Measurements from ENCODE around the gene CFDP1. TPM values are rescaled to one million over a fixed set of nuclear protein-coding genes. Genes with fewer than 3 reads are reported as not detected.

CFDP1 gene
- total and polyA plus RNA-seq, 2 of the 13 experiments (the other 11 are each of a cell fraction or from before 2014, with no cell fraction given) = 78.6 to 153 TPM

DNA sequence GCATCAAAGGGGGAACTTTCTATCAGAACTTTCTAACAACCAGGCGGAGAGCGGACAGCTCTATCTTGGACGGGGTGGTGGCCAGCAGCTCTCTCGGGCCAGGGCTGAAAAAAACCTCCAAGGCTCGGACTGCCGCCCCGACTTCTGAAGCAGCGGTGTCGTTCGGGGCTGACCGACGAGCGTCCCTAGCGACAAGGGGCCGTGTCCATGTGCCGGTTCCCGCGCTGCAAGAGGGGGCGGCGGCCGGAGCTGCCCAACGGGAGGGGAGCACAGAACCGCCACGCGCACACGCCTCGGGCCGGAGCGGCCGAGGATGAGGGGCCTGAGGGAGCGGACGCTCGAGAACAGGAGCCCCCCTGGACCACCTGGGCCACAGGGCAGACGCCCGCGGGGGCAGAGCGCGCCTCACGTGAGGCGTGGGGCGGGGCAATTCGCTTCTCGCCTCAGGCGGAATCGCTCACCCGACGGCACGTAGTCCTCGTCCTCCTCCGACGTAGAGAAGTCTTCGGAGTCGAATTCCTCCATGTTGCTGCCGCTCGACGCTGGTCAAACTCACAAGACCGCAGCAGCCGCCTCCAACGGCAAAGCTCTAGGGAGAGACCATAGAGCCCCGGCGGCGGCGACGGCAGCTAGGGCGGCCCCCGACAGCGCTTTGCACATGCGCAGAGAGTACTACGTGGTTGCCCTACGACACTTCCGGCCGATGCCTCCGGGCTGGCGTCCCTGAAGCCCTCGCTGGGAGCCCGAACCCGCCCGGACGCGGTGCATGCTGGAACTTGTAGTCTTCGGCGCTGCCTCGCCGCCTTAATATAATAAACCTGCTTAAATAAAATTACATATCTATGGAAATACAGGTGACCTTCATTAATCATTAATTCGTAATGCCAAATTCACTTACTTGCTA is at the start of gene CFDP1 (continued):
- TF ChIP-seq, protein P1, sequence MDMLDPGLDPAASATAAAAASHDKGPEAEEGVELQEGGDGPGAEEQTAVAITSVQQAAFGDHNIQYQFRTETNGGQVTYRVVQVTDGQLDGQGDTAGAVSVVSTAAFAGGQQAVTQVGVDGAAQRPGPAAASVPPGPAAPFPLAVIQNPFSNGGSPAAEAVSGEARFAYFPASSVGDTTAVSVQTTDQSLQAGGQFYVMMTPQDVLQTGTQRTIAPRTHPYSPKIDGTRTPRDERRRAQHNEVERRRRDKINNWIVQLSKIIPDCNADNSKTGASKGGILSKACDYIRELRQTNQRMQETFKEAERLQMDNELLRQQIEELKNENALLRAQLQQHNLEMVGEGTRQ (IDR thresholded peaks at IDR 0.05; ENCODE audit: low read depth, low read length) = peak; percentile 53; the same call in 1 of the 2 replicates
- TF ChIP-seq, protein P1 (CRISPR knock-in tag; IDR thresholded peaks at IDR 0.05; ENCODE audit: borderline replicate concordance) = peak; percentile 59; the same call in 1 of the 2 replicates
- TF ChIP-seq ARNT (IDR thresholded peaks at IDR 0.05) (no peak), ZNF772 (CRISPR knock-in tag; IDR thresholded peaks at IDR 0.05) (peak; percentile 84), RNF2 (conservative IDR thresholded peaks at IDR 0.05; ENCODE audit: low read depth) (peak; percentile 98), ELF1 (CRISPR knock-in tag; IDR thresholded peaks at IDR 0.05) (peak; percentile 57; the same call in 1 of the 2 replicates), MAFG (CRISPR knock-in tag; IDR thresholded peaks at IDR 0.05) (no peak), RORA (CRISPR knock-in tag; IDR thresholded peaks at IDR 0.05) (no peak), TGIF2 (CRISPR knock-in tag; IDR thresholded peaks at IDR 0.05) (peak; percentile 96), FIP1L1 (IDR thresholded peaks at IDR 0.05; ENCODE audit: borderline replicate concordance, insufficient read depth, low read depth, low read length) (0 out of 2 replicates have a peak, but pooled peaks have one; percentile 33), ATRX (CRISPR knock-in tag; IDR thresholded peaks at IDR 0.05; ENCODE audit: borderline replicate concordance) (no peak), ZNF501 (CRISPR knock-in tag; IDR thresholded peaks at IDR 0.05) (peak; percentile 96), HDAC1 (CRISPR knock-in tag; IDR thresholded peaks at IDR 0.05) (peak; percentile 99), NR2F2 (IDR thresholded peaks at IDR 0.05; ENCODE audit: borderline replicate concordance, low read depth) (no peak), ZNF737 (CRISPR knock-in tag; IDR thresholded peaks at IDR 0.05; ENCODE audit: borderline replicate concordance) (no peak; the same call in 1 of the 2 replicates)
- TF ChIP-seq, protein P2, sequence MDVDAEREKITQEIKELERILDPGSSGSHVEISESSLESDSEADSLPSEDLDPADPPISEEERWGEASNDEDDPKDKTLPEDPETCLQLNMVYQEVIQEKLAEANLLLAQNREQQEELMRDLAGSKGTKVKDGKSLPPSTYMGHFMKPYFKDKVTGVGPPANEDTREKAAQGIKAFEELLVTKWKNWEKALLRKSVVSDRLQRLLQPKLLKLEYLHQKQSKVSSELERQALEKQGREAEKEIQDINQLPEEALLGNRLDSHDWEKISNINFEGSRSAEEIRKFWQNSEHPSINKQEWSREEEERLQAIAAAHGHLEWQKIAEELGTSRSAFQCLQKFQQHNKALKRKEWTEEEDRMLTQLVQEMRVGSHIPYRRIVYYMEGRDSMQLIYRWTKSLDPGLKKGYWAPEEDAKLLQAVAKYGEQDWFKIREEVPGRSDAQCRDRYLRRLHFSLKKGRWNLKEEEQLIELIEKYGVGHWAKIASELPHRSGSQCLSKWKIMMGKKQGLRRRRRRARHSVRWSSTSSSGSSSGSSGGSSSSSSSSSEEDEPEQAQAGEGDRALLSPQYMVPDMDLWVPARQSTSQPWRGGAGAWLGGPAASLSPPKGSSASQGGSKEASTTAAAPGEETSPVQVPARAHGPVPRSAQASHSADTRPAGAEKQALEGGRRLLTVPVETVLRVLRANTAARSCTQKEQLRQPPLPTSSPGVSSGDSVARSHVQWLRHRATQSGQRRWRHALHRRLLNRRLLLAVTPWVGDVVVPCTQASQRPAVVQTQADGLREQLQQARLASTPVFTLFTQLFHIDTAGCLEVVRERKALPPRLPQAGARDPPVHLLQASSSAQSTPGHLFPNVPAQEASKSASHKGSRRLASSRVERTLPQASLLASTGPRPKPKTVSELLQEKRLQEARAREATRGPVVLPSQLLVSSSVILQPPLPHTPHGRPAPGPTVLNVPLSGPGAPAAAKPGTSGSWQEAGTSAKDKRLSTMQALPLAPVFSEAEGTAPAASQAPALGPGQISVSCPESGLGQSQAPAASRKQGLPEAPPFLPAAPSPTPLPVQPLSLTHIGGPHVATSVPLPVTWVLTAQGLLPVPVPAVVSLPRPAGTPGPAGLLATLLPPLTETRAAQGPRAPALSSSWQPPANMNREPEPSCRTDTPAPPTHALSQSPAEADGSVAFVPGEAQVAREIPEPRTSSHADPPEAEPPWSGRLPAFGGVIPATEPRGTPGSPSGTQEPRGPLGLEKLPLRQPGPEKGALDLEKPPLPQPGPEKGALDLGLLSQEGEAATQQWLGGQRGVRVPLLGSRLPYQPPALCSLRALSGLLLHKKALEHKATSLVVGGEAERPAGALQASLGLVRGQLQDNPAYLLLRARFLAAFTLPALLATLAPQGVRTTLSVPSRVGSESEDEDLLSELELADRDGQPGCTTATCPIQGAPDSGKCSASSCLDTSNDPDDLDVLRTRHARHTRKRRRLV (CRISPR knock-in tag; IDR thresholded peaks at IDR 0.05) = peak; percentile 48; the same call in 1 of the 2 replicates
- TF ChIP-seq, protein P3, sequence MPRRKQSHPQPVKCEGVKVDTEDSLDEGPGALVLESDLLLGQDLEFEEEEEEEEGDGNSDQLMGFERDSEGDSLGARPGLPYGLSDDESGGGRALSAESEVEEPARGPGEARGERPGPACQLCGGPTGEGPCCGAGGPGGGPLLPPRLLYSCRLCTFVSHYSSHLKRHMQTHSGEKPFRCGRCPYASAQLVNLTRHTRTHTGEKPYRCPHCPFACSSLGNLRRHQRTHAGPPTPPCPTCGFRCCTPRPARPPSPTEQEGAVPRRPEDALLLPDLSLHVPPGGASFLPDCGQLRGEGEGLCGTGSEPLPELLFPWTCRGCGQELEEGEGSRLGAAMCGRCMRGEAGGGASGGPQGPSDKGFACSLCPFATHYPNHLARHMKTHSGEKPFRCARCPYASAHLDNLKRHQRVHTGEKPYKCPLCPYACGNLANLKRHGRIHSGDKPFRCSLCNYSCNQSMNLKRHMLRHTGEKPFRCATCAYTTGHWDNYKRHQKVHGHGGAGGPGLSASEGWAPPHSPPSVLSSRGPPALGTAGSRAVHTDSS (CRISPR knock-in tag; conservative IDR thresholded peaks at IDR 0.05) = no peak
- TF ChIP-seq, protein P4, sequence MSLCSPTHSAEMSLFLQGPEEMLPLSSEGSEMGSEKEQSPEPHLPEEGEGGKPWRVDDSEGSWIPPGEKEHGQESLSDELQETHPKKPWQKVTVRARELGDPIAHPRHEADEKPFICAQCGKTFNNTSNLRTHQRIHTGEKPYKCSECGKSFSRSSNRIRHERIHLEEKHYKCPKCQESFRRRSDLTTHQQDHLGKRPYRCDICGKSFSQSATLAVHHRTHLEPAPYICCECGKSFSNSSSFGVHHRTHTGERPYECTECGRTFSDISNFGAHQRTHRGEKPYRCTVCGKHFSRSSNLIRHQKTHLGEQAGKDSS (CRISPR knock-in tag; IDR thresholded peaks at IDR 0.05; ENCODE audit: borderline replicate concordance, low read depth) = peak; percentile 97

Data from HepG2 (cell line).